ENCODE results near the gene MCTP2. TPM values are rescaled to one million over a fixed set of nuclear protein-coding genes. Genes with fewer than 3 reads are reported as not detected.

The MCTP2 gene
- total and polyA plus RNA-seq, 2 experiments from 2014 or later, result 8.1 to 23.3 TPM

DNA sequence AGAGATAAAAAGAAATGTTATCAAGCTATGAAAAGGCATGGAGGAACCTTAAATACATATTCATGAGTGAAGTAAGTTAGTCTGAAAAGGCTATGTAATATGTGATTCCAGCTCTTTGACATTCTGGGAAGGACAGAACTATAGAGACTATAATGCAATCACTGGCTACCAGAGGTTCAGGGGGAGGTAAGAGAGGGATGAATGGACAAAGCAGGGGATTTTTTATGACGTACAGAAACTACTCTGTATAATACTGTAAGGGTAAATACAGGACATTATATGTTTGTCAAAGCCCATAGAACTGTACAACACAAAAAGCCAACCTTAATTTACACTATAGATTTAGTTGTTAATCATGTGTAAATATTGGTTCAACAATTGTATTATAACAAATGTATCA, 46.1 kb downstream of the MCTP2 start:
- WGBS (ENCODE audit: low lambda C conversion rate, missing lambda C conversion rate), result 76% methylated on average over 1 of the region's 1 CpG
- DNase-seq (ENCODE audit: low spot score), result no peak

DNA sequence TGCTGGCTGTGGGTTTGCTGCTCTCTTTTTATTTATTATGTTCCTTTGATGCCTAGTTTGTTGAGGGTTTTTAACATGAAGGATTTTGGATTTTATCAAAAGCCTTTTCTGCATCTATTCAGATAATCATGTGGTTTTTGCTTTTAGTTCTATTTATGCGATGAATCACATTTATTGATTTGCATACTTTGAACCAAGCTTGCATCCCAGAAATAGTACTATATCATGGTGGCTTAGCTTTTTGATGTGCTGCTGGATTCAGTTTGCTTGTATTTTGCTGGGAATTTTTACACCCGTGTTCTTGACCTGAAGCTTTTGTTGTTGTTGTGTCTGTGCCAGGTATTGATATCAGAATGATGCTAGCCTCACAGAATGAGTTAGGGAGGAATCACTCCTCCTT, 48.4 kb downstream of the MCTP2 start:
- TF ChIP-seq, protein P1, sequence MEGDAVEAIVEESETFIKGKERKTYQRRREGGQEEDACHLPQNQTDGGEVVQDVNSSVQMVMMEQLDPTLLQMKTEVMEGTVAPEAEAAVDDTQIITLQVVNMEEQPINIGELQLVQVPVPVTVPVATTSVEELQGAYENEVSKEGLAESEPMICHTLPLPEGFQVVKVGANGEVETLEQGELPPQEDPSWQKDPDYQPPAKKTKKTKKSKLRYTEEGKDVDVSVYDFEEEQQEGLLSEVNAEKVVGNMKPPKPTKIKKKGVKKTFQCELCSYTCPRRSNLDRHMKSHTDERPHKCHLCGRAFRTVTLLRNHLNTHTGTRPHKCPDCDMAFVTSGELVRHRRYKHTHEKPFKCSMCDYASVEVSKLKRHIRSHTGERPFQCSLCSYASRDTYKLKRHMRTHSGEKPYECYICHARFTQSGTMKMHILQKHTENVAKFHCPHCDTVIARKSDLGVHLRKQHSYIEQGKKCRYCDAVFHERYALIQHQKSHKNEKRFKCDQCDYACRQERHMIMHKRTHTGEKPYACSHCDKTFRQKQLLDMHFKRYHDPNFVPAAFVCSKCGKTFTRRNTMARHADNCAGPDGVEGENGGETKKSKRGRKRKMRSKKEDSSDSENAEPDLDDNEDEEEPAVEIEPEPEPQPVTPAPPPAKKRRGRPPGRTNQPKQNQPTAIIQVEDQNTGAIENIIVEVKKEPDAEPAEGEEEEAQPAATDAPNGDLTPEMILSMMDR (IDR thresholded peaks at IDR 0.05; ENCODE audit: poor library complexity), result no peak
- no peak overlapping the region for H3K4me3 ChIP-seq
- no peak overlapping the region for H3K4me2 ChIP-seq
- 94% methylated on average over 2 of the region's 2 CpGs for WGBS (ENCODE audit: low lambda C conversion rate, missing lambda C conversion rate)
- no peaks in the 10 kb centered on the region for H3K36me3 ChIP-seq (replicated peaks; ENCODE audit: insufficient read depth, low read depth)
- H3K9me3 ChIP-seq (ENCODE audit: low read depth), result no peaks in the 10 kb centered on the region
- no peak overlapping the region for H2AFZ ChIP-seq
- H4K20me1 ChIP-seq (ENCODE audit: insufficient read depth, poor library complexity, severe bottlenecking), result no peaks in the 10 kb centered on the region
- no peaks in the 10 kb centered on the region for H3K27me3 ChIP-seq
- DNase-seq (ENCODE audit: low spot score), result no peak
- H3K9me2 ChIP-seq (replicated peaks; ENCODE audit: insufficient read depth), result no peaks in the 10 kb centered on the region
- peaks cover 15% of the 10 kb centered on the region for H3K79me2 ChIP-seq
- no peak overlapping the region for H3K27ac ChIP-seq
- H3K4me1 ChIP-seq (ENCODE audit: insufficient read depth), result no peaks in the 10 kb centered on the region

More for the DNA sequence above, 46.1 kb downstream of the MCTP2 start:
- Histone ChIP-seq H4K20me1 (ENCODE audit: insufficient read depth, poor library complexity, severe bottlenecking) (no peaks in the 10 kb centered on the region), H3K36me3 (replicated peaks; ENCODE audit: insufficient read depth, low read depth) (no peaks in the 10 kb centered on the region), H3K9me2 (replicated peaks; ENCODE audit: insufficient read depth) (no peaks in the 10 kb centered on the region), H3K4me1 (ENCODE audit: insufficient read depth) (no peaks in the 10 kb centered on the region), H3K4me3 (no peak overlapping the region), H3K27me3 (no peaks in the 10 kb centered on the region), H2AFZ (no peak overlapping the region), H3K9me3 (ENCODE audit: low read depth) (no peaks in the 10 kb centered on the region), H3K79me2 (peaks cover 21% of the 10 kb centered on the region), H3K4me2 (no peak overlapping the region), H3K27ac (no peak overlapping the region)
- TF ChIP-seq EZH2phosphoT487 (IDR thresholded peaks at IDR 0.05; ENCODE audit: low read depth, severe bottlenecking, unreplicated experiment), result no peak
- no peak for TF ChIP-seq EZH2 (IDR thresholded peaks at IDR 0.05; ENCODE audit: borderline replicate concordance)
- TF ChIP-seq, protein P1 (IDR thresholded peaks at IDR 0.05; ENCODE audit: poor library complexity), result no peak

DNA sequence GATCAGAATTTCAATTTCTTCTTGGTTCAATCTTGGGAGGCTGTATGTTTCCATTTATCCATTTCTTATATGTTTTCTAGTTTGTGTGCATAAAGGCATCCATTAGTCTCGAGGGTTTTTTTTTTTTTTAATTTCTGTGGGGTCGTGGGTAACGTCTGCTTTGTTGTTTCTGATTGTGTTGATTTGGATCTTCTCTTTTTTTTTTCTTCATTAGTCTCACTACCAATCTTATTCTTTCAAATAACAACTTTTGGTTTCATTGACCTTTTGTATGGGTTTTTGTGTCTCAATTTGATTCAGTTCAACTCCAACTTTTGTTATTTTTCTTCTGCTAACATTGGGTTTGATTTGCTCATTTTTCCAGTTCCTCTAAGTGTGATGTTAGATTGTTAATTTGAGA, 48.9 kb downstream of the MCTP2 start:
- Histone ChIP-seq H3K79me2 (peaks cover 10% of the 10 kb centered on the region), H3K4me1 (ENCODE audit: insufficient read depth) (no peaks in the 10 kb centered on the region), H4K20me1 (ENCODE audit: insufficient read depth, poor library complexity, severe bottlenecking) (no peaks in the 10 kb centered on the region), H3K27me3 (no peaks in the 10 kb centered on the region), H3K9me3 (ENCODE audit: low read depth) (no peaks in the 10 kb centered on the region), H3K27ac (no peak overlapping the region), H3K4me3 (no peak overlapping the region), H3K9me2 (replicated peaks; ENCODE audit: insufficient read depth) (no peaks in the 10 kb centered on the region), H3K36me3 (replicated peaks; ENCODE audit: insufficient read depth, low read depth) (no peaks in the 10 kb centered on the region), H2AFZ (no peak overlapping the region), H3K4me2 (no peak overlapping the region)
- TF ChIP-seq EZH2phosphoT487 (IDR thresholded peaks at IDR 0.05; ENCODE audit: low read depth, severe bottlenecking, unreplicated experiment) (no peak), EZH2 (IDR thresholded peaks at IDR 0.05; ENCODE audit: borderline replicate concordance) (no peak)
- TF ChIP-seq, protein P1 (IDR thresholded peaks at IDR 0.05; ENCODE audit: poor library complexity), result no peak
- WGBS (ENCODE audit: low lambda C conversion rate, missing lambda C conversion rate), result 88% methylated on average over 3 of the region's 3 CpGs
- no peak for DNase-seq (ENCODE audit: low spot score)
